Measurements from ENCODE around the gene ATG7.

Gene ATG7

GRCh38 chr3:11529281-11529680 is 257.1 kb downstream of the ATG7 start:
- no peak overlapping the region for H3K4me3 ChIP-seq (ENCODE audit: low read depth, low read length)
- no peak for TF ChIP-seq CTCF (IDR thresholded peaks at IDR 0.05; ENCODE audit: borderline replicate concordance, insufficient read depth, low read depth, low read length)

- no peak for TF ChIP-seq CTCF (IDR thresholded peaks at IDR 0.05; ENCODE audit: borderline replicate concordance, insufficient read depth, low read depth, low read length)
- H3K4me3 ChIP-seq (ENCODE audit: low read depth, low read length) = no peak overlapping the region
Measured at GRCh38 chr3:11530153-11530721, 258.0 kb downstream of the ATG7 start.

GRCh38 chr3:11532931-11533391 is 260.8 kb downstream of the ATG7 start:
- no peak for TF ChIP-seq CTCF (IDR thresholded peaks at IDR 0.05; ENCODE audit: borderline replicate concordance, insufficient read depth, low read depth, low read length)
- no peak overlapping the region for H3K4me3 ChIP-seq (ENCODE audit: low read depth, low read length)

- no peak overlapping the region for H3K4me3 ChIP-seq (ENCODE audit: low read depth, low read length)
- TF ChIP-seq CTCF (IDR thresholded peaks at IDR 0.05; ENCODE audit: borderline replicate concordance, insufficient read depth, low read depth, low read length) = no peak
Measured at GRCh38 chr3:11534011-11534792, 262.0 kb downstream of the ATG7 start.

GRCh38 chr3:11534793-11535101 is 262.6 kb downstream of the ATG7 start:
- H3K4me3 ChIP-seq (ENCODE audit: low read depth, low read length) = no peak overlapping the region
- no peak for TF ChIP-seq CTCF (IDR thresholded peaks at IDR 0.05; ENCODE audit: borderline replicate concordance, insufficient read depth, low read depth, low read length)

GRCh38 chr3:11535243-11535960 is 263.2 kb downstream of the ATG7 start:
- no peak overlapping the region for H3K4me3 ChIP-seq (ENCODE audit: low read depth, low read length)
- TF ChIP-seq CTCF (IDR thresholded peaks at IDR 0.05; ENCODE audit: borderline replicate concordance, insufficient read depth, low read depth, low read length) = no peak
